SIG-M5 treated with dmso at 0.1 percent for 504 hours (cell line): ENCODE data around the gene ING1.

Experiments
- DNase-seq: peaks from one replicate; lab custom pipeline; 2025; ENCODE audit not compliant: unreplicated experiment; lab: John Stamatoyannopoulos, UW

Gene ING1

DNA sequence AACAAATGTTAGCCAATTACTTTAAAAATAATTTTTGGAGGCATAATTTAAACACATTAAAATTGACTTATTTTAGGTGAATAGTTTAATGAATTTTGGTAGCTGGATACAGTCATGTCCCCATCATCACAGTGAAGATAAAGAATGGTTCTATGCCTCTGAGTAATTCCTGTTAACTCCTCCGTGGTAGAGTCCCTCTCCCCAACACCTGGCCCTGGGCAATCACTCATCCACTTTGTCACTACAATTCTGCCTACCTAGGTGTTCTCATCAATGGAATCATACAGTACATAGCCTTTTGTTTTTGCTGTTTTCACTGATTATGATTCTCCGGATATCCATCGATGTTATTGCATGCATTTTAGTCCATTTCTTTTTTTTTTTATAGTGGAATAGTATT lies 55.6 kb downstream of the ING1 start:
- no peak for DNase-seq

DNA sequence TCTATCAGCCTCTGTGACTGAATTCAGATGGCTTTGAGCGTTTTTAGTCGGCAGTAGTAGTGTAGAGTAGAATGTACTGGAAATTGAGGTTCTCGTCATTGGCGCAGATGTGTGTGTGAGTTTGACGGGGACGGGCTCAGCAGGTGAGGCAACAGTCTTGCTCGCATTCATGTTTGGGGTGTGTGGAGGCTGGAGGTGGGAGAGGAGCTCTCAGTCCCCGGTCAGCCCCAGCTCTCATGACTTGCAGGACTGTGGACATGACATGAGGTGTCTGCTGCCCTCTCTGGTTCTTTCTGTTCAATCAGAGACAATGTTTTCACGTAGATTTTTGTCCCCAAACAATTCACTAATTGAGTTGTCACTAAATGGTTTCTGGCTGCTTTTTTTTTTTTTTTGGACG lies 57.2 kb downstream of the ING1 start:
- DNase-seq: no peak

DNA sequence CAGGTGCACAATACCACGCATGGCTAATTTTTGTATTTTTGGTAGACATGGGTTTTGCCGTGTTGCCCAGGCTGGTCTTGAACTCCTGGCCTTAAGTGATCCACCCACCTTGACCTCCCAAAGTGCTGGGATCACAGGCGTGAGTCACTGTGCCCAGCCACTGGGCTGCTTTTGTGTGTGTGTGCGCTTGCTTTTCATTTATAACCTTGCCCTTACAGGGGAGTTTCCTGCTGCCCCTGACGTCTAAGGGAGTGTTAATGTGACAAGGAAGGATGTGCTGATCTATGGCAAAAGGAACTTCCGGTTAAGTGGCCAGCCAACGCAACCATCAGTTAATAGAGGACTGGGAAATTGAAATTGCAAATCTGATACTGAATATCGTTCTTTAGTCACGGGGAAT lies 57.7 kb downstream of the ING1 start:
- no peak for DNase-seq

DNA sequence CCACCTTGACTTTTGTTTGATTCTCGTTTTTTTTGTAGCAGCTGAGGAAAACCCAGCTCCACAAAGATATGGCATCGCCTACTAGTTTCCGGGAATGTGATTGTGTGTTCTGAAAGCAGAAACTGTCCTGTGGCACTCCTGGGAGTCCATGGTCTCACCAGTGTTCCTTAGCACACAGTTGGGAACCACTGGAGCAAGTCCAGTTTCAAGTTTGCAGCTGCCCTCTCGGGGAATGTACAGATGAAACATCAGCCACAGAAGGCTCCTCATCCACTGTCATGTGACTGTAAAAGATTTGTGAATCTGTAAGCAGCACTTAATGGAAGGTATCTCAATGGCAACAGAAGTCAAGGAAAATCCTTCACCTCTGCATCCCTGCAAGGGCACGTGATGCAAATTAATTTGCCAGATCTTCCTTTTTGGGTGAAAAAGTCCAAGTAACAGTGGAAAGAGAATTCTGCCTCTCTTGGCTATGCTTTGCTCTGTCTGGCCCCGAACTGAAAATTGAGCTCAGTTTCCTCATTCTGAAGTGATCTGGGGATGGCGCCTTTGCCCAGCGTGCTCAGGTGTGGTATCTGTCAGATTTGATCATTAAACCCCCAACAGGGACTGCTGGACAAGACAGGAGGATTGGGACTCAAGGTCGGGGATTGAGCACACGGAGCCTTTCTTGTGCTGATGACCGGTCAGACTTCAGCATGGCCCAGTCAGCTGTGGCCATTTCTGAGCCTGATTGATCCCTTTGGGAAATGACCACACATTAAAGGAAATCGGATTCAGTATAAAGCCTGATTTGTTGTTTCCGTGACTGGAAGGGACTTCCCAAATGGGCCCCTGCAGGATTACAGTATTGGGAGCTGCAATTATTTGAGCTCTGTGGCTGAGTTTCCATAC lies 58.8 kb downstream of the ING1 start:
- DNase-seq: no peak
